Stimulated activated CD8-positive, alpha-beta memory T cell treated with anti-CD3 and anti-CD28 coated beads, Interleukin-2, amount 100 ng/mL, for 1 hour (primary cell): ENCODE measurements around the gene BMAL1.
A peak's percentile ranks its signal among the peaks of the same experiment; 100 is the strongest.
"Not testable (repeated sequence)": the region's sequence is repeated elsewhere in the genome, so short reads cannot be mapped to it uniquely, and the experiment has no call there.

Experiments used
- DNase-seq, 2 donors: peaks; one replicate each; pipeline ENCODE4 v3.0.0-alpha.2; 2020; ENCODE audit warnings: low read depth in 2 of 2

The BMAL1 gene

DNA sequence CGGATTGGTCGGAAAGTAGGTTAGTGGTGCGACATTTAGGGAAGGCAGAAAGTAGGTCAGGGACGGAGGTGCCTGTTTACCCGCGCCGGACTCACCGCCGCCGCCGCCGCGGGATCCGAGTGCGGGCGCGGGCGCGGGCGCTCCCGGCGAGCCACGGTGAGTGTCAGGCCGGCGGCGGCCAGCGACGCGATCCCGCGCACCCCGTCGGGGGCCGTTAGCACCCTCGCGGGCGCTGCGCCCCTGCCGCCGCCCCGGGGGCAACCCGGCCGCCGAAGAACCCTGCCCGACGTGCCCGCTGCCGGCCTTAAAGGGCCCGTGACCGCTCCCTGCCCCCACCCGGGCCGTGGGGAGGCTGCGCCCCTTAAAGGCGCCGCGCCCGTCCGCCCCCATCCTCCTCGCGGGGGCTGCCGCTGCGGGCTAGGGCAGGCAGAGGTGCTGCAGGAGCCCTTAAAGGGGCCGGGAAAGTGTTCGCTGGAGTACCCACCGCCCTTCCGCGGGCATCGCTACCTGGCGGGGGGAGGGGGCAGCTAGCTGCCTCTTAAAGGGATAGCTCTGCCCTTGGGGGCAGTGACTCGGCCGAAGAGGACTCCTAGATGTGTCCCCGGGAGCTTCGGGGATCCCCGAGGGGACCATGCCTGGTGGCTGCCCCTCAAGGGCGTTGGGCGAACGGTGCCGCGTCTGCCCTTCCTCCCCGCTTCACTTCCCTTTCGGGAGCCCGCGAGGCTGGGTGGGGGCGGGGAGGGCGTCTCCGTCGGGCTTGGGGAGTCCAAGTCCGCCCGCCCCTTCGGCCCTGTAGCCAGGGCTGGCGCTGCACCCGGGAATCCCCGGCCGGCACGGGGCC is at the start of gene BMAL1:
BMAL1 (plus strand) TSS at position 23 of the 841 bp plus-strand sequence. CDS start 76,519 bp downstream, outside the sequence.
- peak; percentile 20 to 32 for DNase-seq

- DNase-seq = no peak
Observed at GRCh38 chr11:13228572-13228971, 49.0 kb upstream of the BMAL1 start.

DNA sequence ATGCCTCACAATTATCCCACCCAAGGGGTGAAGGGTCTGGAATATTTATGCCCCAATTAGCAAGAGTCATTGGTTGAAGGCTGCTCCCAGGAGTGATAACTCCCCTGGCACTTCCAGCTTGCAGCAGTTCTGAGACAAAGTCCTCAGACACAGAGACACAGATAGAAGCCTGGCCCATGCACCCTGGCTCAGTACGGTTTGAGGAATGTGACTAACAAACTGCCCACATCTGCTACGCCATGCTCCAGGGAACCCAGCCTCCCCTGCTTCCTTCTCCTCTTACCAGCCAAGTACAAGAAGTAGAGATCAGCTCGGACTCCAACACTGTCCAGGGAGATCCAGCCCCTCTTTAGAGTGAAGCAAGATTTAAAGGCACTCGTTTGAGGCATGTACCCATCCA is 48.5 kb upstream of the BMAL1 start:
- DNase-seq = no peak

- DNase-seq = no peak
Observed at GRCh38 chr11:13229711-13230318, 47.8 kb upstream of the BMAL1 start.

DNA sequence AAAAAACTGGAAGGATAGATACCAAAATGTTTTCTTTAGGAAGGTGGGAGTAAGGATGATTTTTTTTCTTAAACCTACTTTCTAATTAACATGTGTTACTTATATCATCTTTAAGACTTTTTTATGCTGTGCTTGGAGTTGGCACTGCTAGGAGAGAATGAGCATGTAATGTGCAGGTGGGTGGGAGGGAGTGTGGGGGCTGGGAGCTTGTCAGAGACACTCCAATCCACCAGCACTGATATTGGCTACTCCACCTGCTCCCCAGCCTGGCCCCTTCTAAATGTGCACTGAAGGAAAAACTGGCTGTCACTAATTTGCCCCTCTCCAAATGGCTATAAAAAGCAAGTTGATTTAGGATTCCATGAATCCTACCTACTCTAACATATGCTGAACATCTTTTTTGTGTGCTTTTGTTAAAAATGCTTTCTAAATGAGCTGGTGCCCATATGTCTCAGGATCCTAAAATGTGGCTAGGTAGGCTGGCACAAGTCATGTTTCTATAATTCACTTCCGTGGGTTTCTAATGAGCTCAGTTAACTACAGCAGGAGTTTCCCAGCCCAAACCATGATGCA is 44.3 kb upstream of the BMAL1 start:
- no peak for DNase-seq

DNA sequence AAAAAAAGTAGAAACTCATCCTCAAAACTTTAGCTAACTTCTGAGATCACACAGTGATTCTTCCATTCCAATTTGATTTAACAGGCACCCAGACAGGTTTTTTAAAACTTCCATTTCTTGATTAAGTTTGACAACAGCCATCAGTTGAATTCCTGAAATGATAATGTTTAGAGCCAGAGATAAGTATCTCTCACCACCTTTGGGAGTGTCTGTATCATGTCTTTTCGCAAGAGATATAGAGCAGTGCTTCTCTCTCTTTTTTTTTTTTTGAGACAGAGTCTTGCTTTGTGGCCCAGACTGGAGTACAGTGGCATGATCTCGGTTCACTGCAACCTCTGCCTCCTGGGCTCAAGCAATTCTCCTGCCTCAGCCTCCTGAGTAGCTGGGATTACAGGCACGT is 41.7 kb upstream of the BMAL1 start:
- DNase-seq = no peak

GRCh38 chr11:13236626-13237025 is 41.0 kb upstream of the BMAL1 start:
- DNase-seq = no peak

DNA sequence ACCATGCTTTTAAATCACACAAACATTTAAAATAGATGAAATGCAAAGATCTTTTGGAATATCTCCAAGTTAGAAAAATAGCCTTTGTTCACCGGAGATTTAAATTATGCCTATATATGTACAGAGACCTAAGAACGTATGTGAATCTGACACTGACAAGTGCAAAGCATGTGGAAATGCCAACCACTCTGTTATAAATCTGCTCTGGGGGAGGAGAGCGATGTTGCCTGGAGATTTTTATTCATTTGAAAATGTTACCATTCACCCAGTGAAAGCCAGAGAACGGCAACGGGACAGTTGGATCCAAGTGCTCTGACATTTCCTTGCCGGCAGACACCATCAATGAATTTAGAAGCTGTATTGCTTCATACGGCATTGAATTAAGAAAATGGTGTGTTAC is 39.8 kb upstream of the BMAL1 start:
- DNase-seq = no peak

DNA sequence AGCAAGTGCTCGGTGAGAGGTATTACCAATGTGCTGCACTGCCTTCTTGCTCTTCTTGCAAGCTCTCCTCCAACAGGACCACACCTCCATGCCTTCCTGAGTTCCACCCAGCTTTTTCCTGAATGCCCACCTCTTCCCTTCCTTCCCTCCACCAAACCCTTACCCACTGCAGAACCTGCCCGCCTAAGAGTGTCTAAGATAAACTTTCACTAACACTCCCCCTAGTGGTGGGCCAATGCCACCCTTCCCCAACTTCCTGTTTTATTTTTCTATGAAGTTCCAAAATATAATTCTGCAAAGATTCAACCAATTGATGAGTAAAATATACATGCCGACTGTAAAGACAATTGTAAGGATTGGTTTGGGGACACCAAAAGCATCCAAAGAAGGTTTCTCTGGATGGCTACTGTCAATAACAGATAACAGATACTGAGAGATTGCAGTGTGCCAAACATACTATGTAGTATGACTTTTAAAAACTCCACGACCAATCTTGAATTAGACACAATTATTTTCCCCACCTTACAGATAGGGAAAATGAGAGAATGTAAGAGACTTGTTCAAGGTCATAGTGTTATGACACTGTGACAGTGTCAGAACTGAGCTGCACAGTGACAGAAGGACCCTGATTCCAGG is 38.6 kb upstream of the BMAL1 start:
- peak; percentile 2 to 25 for DNase-seq

GRCh38 chr11:13242564-13242963 is 35.0 kb upstream of the BMAL1 start:
- no peak for DNase-seq

DNA sequence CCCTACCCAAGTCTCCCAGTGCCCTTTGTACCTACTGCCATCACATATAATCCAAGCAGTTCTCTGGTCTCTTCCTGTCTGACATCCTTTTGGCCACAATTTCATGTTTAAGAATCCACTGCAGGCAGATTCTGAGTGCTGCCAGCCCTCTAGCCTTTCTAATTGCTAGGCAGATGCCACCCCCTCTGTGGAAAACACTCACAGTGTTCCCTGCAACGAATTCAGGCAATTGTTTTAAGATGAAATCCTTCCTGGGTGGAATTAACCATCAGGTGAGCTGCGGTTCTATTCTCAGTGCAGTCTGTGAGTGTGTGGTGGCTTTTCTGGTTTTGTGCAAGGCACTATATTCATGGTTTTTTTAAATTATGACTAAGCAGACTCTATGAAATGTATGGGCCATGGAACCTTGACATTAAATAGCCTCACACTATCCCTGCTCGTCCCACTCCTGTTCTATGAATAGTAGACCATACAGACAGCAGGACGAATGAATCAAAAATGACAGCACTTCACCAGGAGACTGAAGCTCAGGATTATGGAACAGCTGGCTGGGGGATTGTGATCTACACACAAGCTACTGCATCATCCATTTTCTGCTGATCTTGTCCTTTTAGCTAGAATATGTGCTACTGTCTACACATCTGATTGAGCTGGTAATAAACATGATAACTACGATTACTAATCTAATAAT is 29.8 kb upstream of the BMAL1 start:
- DNase-seq = no peak

DNA sequence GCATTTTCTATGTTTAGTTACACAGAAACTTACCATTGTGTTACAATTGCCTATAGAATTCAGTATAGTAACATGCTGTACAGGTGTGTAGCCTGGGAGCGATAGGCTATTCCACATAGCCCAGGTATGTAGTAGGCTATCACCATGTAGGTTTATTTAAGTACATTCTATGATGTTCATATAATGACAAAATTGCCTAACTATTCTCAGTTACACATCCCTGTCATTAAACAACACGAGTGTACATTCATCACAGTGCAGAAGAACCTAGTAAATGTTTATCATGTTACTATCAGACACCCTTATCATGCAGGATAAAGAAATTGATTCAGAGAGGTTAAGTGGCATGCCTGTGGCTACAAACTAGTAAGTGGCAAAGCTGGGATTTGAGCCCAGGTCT is 28.4 kb upstream of the BMAL1 start:
- no peak for DNase-seq

DNA sequence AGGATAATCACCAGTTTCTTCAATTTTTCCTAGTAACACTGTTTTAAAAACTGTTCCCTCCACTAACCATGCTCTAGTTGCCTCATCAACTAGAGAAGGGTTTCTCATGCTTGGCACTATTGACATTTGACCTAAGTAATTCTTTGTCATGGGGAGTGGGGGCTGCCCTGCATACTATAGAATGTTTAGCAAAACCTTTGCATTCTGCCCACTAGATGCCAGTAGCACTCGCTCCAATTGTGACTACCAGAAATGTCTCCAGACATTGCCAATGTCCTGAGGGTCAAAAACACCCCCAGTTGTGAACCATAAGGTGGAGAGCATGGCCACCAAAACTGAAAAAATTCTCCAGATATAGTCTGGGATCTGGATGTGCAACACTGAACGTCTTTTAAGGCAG is 27.6 kb upstream of the BMAL1 start:
- no peak for DNase-seq

- no peak for DNase-seq
Observed at GRCh38 chr11:13251966-13252365, 25.6 kb upstream of the BMAL1 start.

DNA sequence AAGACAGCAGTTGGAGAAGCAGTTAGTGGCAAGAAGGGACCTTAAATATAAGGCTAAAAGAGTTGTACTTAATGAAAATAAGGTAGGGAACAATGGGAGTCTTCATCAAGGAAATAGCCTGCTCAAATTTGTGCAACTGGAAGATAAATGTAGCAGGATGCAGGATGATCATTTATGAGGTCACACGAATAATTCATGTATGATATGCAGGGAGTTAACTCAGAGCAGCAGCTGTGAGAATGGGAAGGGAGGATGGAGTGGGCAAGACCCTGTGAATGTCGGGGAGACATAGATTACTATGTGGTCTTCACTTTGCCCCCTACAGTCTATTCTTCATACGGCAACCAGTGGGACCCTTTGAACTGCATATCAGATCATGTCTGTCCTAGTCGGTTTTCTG is 25.2 kb upstream of the BMAL1 start:
- no peak for DNase-seq

DNA sequence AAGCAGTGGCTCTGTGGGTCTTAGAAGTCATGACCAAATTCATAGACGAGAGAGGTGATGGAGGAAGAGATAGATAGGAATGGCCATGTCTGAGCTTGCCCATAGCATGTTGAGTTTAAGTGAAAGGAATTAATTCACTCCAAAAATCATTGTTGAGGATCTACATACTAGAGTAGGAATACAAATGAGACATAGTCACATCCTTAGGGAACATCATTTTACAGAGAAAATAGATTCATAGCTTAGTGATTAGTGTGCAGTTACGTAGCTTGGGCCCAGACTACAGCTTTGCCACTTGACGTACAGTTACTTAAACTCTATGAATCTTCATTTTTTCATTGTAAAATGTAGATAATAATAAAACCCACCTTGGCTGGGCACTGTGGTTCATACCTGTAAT is 21.4 kb upstream of the BMAL1 start:
- DNase-seq = no peak

DNA sequence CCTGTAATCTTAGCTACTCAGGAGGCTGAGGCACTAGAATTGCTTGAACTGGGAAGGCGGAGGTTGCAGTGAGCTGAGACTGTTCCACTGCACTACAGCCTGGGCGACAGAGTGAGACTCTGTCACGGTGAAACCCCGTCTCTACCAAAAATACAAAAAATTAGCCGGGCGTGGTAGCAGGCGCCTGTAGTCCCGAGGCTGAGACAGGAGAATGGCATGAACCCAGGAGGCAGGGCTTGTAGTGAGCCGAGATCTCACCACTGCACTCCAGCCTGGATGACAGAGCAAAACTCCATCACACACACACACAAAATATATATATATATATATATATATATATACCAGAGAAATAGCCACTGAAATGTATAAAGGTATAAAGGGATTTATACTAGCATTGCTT is 19.5 kb upstream of the BMAL1 start:
- DNase-seq = not testable (repeated sequence)

GRCh38 chr11:13258855-13259254 is 18.7 kb upstream of the BMAL1 start:
- no peak for DNase-seq

DNA sequence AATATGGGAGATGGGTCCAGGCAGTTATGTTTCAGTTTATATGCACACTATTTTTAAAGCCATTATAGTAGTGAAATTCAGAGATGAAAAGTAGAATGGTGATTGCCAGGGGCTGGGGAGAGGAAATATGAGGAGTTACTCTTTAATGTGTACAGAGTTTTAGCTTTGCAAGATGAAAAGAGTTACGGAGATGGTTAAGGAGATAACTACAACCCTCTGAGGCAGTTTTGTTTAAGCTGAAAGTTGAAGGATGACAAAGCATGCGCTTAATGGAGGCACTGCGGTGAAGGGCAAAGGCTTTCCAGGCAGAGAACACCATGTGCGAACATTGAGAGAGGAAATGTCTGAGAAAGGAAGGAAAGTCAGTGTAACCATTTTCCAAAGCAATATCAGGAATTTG is 18.2 kb upstream of the BMAL1 start:
- no peak for DNase-seq

- DNase-seq = no peak
Observed at GRCh38 chr11:13260201-13260962, 17.2 kb upstream of the BMAL1 start.

GRCh38 chr11:13260963-13261588 is 16.5 kb upstream of the BMAL1 start:
- DNase-seq = no peak
